Subcutaneous abdominal adipose tissue (tissue), 5 donors: Measurements from ENCODE around the gene PTCD1.
"Not testable (repeated sequence)": the region's sequence is repeated elsewhere in the genome, so short reads cannot be mapped to it uniquely, and the experiment has no call there.

Experiments used
- H3K27ac ChIP-seq: one replicate; pipeline ENCODE4 v1.7.0; 2013; ENCODE audit warnings: low read depth, mild to moderate bottlenecking, inconsistent platforms, low read length, moderate library complexity
- H3K27me3 ChIP-seq, 5 donors: one replicate each; pipeline ENCODE4 v1.7.0; 2013; ENCODE audit warnings: low read length in 5 of 5, inconsistent platforms in 1 of 5; ENCODE audit not compliant: control insufficient read depth in 5 of 5, insufficient read depth in 4 of 5
- H3K36me3 ChIP-seq, 5 donors: one replicate each; pipeline ENCODE4 v1.7.0; 2013; ENCODE audit warnings: low read length in 5 of 5; ENCODE audit not compliant: control insufficient read depth in 5 of 5, insufficient read depth in 5 of 5
- H3K4me1 ChIP-seq, 5 donors: one replicate each; pipeline ENCODE4 v1.7.0; 2013; ENCODE audit warnings: low read length in 5 of 5, mild to moderate bottlenecking in 3 of 5, moderate library complexity in 1 of 5; ENCODE audit not compliant: control insufficient read depth in 5 of 5, insufficient read depth in 5 of 5
- H3K4me3 ChIP-seq, 5 donors: one replicate each; pipeline ENCODE4 v1.7.0; 2013; ENCODE audit warnings: low read length in 5 of 5, low read depth in 1 of 5
- H3K9ac ChIP-seq, 5 donors: one replicate each; pipeline ENCODE4 v1.7.0; 2013; ENCODE audit warnings: low read length in 5 of 5, mild to moderate bottlenecking in 4 of 5, moderate library complexity in 3 of 5
- H3K9me3 ChIP-seq, 5 donors: one replicate each; pipeline ENCODE4 v1.7.0; 2013; ENCODE audit warnings: low read length in 5 of 5; ENCODE audit not compliant: control insufficient read depth in 5 of 5
- donor health status: healthy.
- donor health status: healthy.
- donor health status: healthy.
- donor health status: healthy.
- donor health status: healthy.

Gene PTCD1

GRCh38 chr7:99392659-99393354 lies 45.8 kb downstream of the PTCD1 start:
- Histone ChIP-seq H3K9ac (peak overlapping the region in 4 of 5 donors; percentile 57 to 66 (median 63)), H3K36me3 (peaks cover 0 to 82% (median 67%) of the 10 kb centered on the region in 5 donors), H3K9me3 (no peaks in the 10 kb centered on the region), H3K27ac (no peak overlapping the region), H3K4me1 (peaks cover 1 to 21% (median 17%) of the 10 kb centered on the region in 5 donors), H3K27me3 (no peaks in the 10 kb centered on the region), H3K4me3 (peak overlapping the region; percentile 68 to 86 (median 75))

GRCh38 chr7:99392046-99392445 lies 46.6 kb downstream of the PTCD1 start:
- no peak overlapping the region for H3K27ac ChIP-seq
- peak overlapping the region in 1 of 5 donors; percentile 68 for H3K4me3 ChIP-seq
- no peak overlapping the region for H3K9ac ChIP-seq

GRCh38 chr7:99390941-99391602 lies 47.5 kb downstream of the PTCD1 start:
- H3K27me3 ChIP-seq = no peaks in the 10 kb centered on the region
- H3K9me3 ChIP-seq = no peaks in the 10 kb centered on the region
- H3K36me3 ChIP-seq = peaks cover 0 to 82% (median 63%) of the 10 kb centered on the region in 5 donors

More at GRCh38 chr7:99392046-99392445, 46.6 kb downstream of the PTCD1 start:
- Histone ChIP-seq H3K9me3 (no peaks in the 10 kb centered on the region), H3K36me3 (peaks cover 0 to 81% (median 61%) of the 10 kb centered on the region in 5 donors), H3K4me1 (peaks cover 1 to 21% (median 17%) of the 10 kb centered on the region in 5 donors), H3K27me3 (no peaks in the 10 kb centered on the region)

DNA sequence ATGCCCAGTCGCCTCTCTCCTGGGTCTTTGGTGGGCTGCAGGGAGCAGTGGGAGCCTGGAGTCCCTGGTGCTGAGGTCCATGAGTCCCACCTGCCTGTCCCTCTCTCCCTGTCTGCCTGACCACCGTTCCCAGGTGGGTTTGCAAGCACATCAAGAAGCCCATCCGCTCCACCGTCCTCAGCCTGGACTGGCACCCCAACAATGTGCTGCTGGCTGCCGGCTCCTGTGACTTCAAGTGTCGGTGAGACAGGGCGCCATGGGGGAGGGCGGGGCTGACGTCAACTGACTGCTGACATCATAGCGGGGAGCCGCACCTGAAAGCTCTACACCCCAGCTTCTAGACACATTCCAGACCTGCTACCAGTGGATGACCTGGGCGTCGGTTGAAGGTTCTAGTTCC lies 48.8 kb downstream of the PTCD1 start:
- Histone ChIP-seq H3K9me3 (no peaks in the 10 kb centered on the region), H3K27me3 (no peaks in the 10 kb centered on the region), H3K9ac (no peak overlapping the region), H3K27ac (no peak overlapping the region), H3K4me1 (peaks cover 1 to 23% (median 17%) of the 10 kb centered on the region in 5 donors), H3K36me3 (peaks cover 0 to 73% (median 54%) of the 10 kb centered on the region in 5 donors), H3K4me3 (no peak overlapping the region)

More at GRCh38 chr7:99390941-99391602, 47.5 kb downstream of the PTCD1 start:
- Histone ChIP-seq H3K4me1 (peaks cover 1 to 21% (median 17%) of the 10 kb centered on the region in 5 donors), H3K9ac (no peak overlapping the region), H3K27ac (no peak overlapping the region), H3K4me3 (no peak overlapping the region)

DNA sequence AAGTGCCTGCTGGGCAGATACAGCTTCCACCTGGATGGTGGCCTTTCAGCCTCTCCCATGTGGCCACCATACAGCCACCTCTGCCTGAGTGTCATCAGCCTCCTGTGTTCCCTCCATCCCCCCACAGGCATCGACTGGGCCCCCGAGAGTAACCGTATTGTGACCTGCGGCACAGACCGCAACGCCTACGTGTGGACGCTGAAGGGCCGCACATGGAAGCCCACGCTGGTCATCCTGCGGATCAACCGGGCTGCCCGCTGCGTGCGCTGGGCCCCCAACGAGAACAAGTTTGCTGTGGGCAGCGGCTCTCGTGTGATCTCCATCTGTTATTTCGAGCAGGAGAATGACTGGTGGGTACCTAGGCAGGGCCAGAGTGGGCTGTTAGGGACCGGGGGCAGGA lies 50.7 kb downstream of the PTCD1 start:
- Histone ChIP-seq H3K9me3 (no peaks in the 10 kb centered on the region), H3K9ac (no peak overlapping the region), H3K4me1 (peaks cover 0 to 12% (median 8%) of the 10 kb centered on the region in 5 donors), H3K36me3 (peaks cover 0 to 62% (median 46%) of the 10 kb centered on the region in 5 donors), H3K4me3 (no peak overlapping the region), H3K27ac (no peak overlapping the region), H3K27me3 (no peaks in the 10 kb centered on the region)

DNA sequence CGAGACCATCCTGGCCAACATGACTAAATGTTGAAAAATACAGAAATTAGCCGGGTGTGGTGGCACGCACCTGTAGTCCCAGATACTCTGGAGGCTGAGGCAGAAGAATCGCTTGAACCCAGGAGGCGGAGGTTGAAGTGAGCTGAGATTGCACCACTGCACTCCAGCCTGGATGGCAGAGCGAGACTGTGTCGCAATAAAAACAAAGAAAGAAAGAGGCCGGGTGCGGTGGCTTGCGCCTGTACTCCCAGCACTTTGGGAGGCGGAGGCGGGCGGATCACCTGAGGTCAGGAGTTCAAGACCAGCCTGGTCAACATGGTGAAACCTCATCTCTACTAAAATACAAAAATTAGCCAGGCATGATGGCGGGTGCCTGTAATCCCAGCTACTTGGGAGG lies 51.4 kb downstream of the PTCD1 start:
- not testable (repeated sequence) for H3K4me1 ChIP-seq, H3K9ac ChIP-seq, H3K4me3 ChIP-seq, H3K9me3 ChIP-seq, H3K27me3 ChIP-seq, H3K27ac ChIP-seq
- H3K36me3 ChIP-seq = peaks cover 0 to 60% (median 46%) of the 10 kb centered on the region in 5 donors

DNA sequence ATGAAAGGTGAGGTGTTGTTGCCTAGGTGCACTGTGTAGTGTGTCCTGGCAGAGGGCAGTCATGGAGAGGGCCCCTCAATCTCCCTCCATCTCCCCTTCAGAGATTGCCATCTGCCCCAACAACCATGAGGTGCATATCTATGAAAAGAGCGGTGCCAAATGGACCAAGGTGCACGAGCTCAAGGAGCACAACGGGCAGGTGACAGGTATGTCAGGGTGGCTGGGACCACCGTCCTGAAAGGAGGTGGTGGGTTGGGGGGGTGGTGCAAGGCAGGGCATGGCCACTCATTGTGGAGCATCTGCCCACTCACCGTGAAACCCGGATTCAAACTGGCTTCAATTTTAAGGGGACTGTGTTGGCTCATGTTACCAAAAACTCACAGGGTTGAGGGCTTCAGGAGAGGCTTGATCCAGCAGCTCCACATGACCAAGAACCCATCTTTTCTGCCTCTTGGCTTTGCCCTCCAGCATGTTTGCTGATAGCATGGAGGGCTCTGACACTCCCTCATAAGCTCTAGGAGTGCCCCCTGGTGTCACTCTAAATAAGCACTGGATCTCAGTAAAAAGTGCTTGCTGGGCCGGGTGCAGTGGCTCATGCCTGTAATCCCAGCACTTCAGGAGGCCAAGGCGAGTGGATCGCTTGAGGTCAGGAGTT lies 51.9 kb downstream of the PTCD1 start:
- Histone ChIP-seq H3K9ac (no peak overlapping the region), H3K27ac (no peak overlapping the region), H3K4me1 (peaks cover 0 to 5% (median 3%) of the 10 kb centered on the region in 5 donors), H3K9me3 (no peaks in the 10 kb centered on the region), H3K4me3 (no peak overlapping the region), H3K36me3 (peaks cover 0 to 58% (median 46%) of the 10 kb centered on the region in 5 donors), H3K27me3 (no peaks in the 10 kb centered on the region)

GRCh38 chr7:99385564-99385963 lies 53.0 kb downstream of the PTCD1 start:
- H3K27ac ChIP-seq = no peak overlapping the region

GRCh38 chr7:99384523-99384922 lies 54.1 kb downstream of the PTCD1 start:
- no peaks in the 10 kb centered on the region for H3K9me3 ChIP-seq
- H3K27me3 ChIP-seq = no peaks in the 10 kb centered on the region
- peak overlapping the region in 1 of 5 donors; percentile 23 for H3K9ac ChIP-seq
- H3K4me3 ChIP-seq = no peak overlapping the region
- H3K4me1 ChIP-seq = peaks cover 5 to 27% (median 25%) of the 10 kb centered on the region in 5 donors
- H3K27ac ChIP-seq = no peak overlapping the region
- peaks cover 0 to 44% (median 28%) of the 10 kb centered on the region in 5 donors for H3K36me3 ChIP-seq

More at GRCh38 chr7:99385564-99385963, 53.0 kb downstream of the PTCD1 start:
- H3K27me3 ChIP-seq = no peaks in the 10 kb centered on the region
- no peak overlapping the region for H3K4me3 ChIP-seq
- peaks cover 3 to 16% (median 15%) of the 10 kb centered on the region in 5 donors for H3K4me1 ChIP-seq
- peak overlapping the region in 1 of 5 donors; percentile 20 for H3K9ac ChIP-seq
- no peaks in the 10 kb centered on the region for H3K9me3 ChIP-seq
- H3K36me3 ChIP-seq = peaks cover 0 to 54% (median 39%) of the 10 kb centered on the region in 5 donors
